ENCODE data around the gene STAG1. TPM values are rescaled to one million over a fixed set of nuclear protein-coding genes. Genes with fewer than 3 reads are reported as not detected.

STAG1 gene
- total RNA-seq, 1 experiment from 2014 or later: 34.6 TPM

- Histone ChIP-seq H3K4me1 (ENCODE audit: insufficient read depth, low read length) (peaks cover 2% of the 10 kb centered on the region; the same call in 1 of the 2 replicates), H2BK15ac (ENCODE audit: low read depth, low read length) (no peak overlapping the region), H3K79me2 (ENCODE audit: insufficient read depth, low read length) (peaks cover 10% of the 10 kb centered on the region; the same call in 1 of the 2 replicates), H4K20me1 (ENCODE audit: control insufficient read depth, insufficient read depth, insufficient read length) (no peaks in the 10 kb centered on the region), H2BK5ac (ENCODE audit: insufficient read length, low read length) (no peak overlapping the region), H3K14ac (ENCODE audit: insufficient read depth, low read length) (peak overlapping the region; percentile 29; the same call in 1 of the 2 replicates), H2BK120ac (ENCODE audit: low read depth, low read length, poor library complexity, severe bottlenecking) (no peak overlapping the region), H3K79me1 (ENCODE audit: insufficient read depth, low read depth, low read length, poor library complexity, severe bottlenecking) (no peaks in the 10 kb centered on the region), H3K27ac (ENCODE audit: insufficient read length, low read depth, low read length) (no peak overlapping the region), H3K4ac (ENCODE audit: low read depth, low read length) (no peak overlapping the region), H3K9me3 (ENCODE audit: control insufficient read depth, low read depth, low read length) (no peaks in the 10 kb centered on the region), H3K9ac (ENCODE audit: extremely low read depth, insufficient read length, low read length) (no peak overlapping the region), H3K23ac (ENCODE audit: insufficient read length, low read depth, low read length) (no peak overlapping the region), H4K5ac (ENCODE audit: insufficient read length, low read depth, low read length) (no peak overlapping the region), H3T11ph (ENCODE audit: low read length) (no peak overlapping the region), H3K18ac (ENCODE audit: insufficient read length, low read depth, low read length) (no peak overlapping the region), H2BK12ac (ENCODE audit: insufficient read length, low read depth, low read length) (no peak overlapping the region), H2AFZ (ENCODE audit: low read length) (no peak overlapping the region), H2BK20ac (ENCODE audit: low read depth, low read length, poor library complexity, severe bottlenecking) (no peak overlapping the region), H3K27me3 (ENCODE audit: insufficient read depth, low read length) (no peaks in the 10 kb centered on the region), H4K91ac (ENCODE audit: insufficient read length, low read depth, low read length) (no peak overlapping the region), H3K23me2 (ENCODE audit: insufficient read length, low read depth, low read length, poor library complexity, severe bottlenecking) (no peaks in the 10 kb centered on the region), H3K56ac (ENCODE audit: insufficient read length, low read depth, low read length) (no peak overlapping the region), H2AK5ac (ENCODE audit: insufficient read length, low read length) (no peak overlapping the region), H3K4me2 (ENCODE audit: insufficient read depth, insufficient read length, low read length) (no peak overlapping the region), H4K8ac (replicated peaks; ENCODE audit: insufficient read length, low read depth, low read length) (no peak overlapping the region)
- Mint-ChIP-seq H3K9me3 (no peaks in the 10 kb centered on the region; a peak in 2 of 5 replicates), H3K27ac (peak overlapping the region in 2 of 3 experiments; percentile 56 to 76; a peak in 3 of 7 replicates), H3K4me1 (peaks cover 32 to 36% of the 10 kb centered on the region in 2 experiments), H3K4me3 (no peak overlapping the region), H3K27me3 (ENCODE audit: low read depth) (no peaks in the 10 kb centered on the region), H3K36me3 (ENCODE audit: insufficient read depth in 1 of 3, low read depth in 3 of 3) (peaks cover 0 to 4% (median 0%) of the 10 kb centered on the region in 3 experiments; a peak in 1 of 7 replicates)
- no CpG with 5 or more reads among the region's 6 CpGs for WGBS (ENCODE audit: extremely low coverage, insufficient read length, low lambda C conversion rate)
- TF ChIP-seq CTCF (conservative IDR thresholded peaks at IDR 0.05): no peak
- DNase-seq: peak; percentile 38
Measured at GRCh38 chr3:136728918-136729317, 23.3 kb downstream of the STAG1 start.

Measured in H9 (cell line).